GM18867 (cell line): ENCODE results near the gene CFC1.
"Not testable (repeated sequence)": the region's sequence is repeated elsewhere in the genome, so short reads cannot be mapped to it uniquely, and the experiment has no call there.

Source experiments
- ATAC-seq: cut with Tn5 transposase; IDR thresholded peaks from one replicate; pipeline ENCODE4 v1.9.1; 2021; ENCODE audit warnings: mild to moderate bottlenecking, moderate library complexity; ENCODE audit not compliant: unreplicated experiment

CFC1 gene

DNA sequence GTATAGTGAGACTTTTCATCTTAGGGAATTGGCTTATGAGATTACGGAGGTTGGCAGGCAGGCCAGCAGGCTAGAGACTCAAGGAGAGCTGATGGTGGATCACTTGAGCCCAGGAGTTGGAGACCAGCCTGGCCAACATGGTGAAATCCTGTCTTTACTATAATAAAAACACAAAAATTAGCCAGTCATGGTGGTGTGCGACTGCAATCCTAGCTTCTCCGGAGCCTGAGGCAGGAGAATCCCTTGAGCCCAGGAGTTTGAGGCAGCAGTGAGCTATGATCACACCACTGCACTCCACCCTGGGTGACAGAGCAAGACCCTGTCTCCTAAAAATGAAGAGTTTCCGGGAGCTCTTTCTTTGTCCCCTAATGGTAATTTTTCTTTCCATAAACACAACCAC is 14.6 kb downstream of the CFC1 start:
- not testable (repeated sequence) for ATAC-seq

DNA sequence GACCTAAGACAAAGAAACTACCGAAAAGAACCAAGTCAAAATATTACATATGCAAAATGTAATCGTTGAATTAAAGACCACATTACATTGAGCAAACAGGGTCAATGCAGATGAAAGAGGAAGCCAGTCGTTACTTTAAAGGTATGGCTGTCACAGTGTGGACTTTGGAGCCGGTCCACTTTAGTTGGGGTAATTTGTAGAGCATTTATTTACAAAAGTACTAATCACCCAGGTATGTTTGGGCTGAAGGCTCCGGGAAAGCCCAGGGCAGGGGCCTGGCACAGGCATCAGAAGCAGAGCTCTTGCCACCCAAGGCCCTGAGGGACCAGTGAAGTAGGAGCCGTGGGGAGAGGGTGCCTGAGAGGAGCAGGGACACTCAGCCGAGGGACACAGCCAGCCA is 15.8 kb downstream of the CFC1 start:
- not testable (repeated sequence) for ATAC-seq

DNA sequence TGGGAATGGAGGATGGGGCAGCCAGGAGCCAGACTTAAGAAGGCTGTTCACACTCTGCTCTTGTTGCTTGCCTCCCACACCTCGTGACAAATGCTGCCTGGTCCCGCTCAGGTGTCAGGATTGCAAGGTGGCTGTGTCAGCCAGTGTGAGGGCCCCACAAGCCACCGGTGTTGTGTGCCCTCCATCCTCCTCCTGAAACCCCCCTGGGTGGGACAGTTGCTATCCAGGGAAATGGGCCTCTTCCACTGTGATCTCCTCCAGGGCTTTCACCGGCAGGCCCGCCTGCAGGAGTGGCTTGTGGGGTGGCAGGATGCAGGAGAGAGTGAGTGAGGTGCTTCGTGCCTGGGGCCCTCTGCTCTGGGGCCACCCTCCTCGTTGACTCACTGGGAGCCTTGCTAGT is 16.4 kb downstream of the CFC1 start:
- not testable (repeated sequence) for ATAC-seq

DNA sequence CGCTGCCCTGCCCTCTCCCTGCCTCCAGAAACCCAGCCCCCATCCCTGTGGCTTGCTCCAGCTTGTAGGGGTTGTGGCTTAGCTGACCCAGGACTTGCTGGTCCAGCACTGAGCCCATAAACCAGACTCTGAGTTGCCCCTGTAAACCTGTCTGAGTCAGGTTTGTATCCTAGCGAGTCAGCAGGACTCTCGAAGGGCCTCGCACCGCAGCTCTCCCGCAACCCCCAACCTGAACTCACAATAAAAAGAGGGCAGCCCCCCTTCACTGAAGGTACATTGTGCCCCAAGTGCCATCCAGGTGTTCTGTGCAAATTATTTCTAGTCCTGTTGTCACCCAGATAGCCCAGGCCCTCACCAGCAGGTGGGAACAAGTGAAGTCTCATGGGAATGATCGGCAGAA is 17.9 kb downstream of the CFC1 start:
- not testable (repeated sequence) for ATAC-seq

DNA sequence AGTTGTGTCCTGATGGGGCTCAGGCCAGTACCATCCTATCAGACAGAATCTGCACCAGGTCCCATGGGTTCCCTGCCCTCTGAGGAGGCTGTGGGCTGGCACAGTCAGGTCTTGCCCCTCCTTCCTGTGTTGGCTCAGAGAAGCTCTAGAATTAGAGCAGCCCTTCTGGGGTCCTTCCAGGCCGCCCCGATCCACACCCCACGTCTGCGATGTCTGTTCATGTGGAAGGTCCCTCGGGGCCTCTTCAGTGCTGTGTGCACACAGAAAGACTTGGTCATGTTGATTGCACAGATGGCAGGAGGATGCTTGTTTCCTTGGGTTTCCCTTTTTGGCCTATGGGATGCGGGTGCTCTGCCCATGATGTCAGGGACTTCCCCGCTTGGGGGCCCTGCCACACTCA is 20.3 kb downstream of the CFC1 start:
- ATAC-seq: not testable (repeated sequence)

DNA sequence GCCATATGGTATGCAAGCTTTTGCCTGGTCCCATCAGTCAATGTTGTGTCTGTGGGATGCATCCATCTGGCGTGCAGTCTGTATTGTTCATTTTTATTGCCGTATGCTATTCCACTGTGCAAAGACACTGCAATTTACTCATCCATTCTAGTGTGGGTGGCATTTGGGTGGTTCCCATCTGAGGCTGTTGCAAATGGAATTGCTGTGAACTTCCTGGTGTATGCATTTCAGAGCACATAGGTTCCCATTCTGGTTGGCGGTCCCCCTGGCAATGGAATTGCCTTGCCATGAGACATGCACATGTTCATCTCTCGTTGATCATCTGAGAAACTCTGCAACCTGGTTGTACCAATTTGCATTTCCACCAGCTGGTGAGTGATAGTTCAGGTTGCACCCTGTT is 21.8 kb downstream of the CFC1 start:
- ATAC-seq: not testable (repeated sequence)

DNA sequence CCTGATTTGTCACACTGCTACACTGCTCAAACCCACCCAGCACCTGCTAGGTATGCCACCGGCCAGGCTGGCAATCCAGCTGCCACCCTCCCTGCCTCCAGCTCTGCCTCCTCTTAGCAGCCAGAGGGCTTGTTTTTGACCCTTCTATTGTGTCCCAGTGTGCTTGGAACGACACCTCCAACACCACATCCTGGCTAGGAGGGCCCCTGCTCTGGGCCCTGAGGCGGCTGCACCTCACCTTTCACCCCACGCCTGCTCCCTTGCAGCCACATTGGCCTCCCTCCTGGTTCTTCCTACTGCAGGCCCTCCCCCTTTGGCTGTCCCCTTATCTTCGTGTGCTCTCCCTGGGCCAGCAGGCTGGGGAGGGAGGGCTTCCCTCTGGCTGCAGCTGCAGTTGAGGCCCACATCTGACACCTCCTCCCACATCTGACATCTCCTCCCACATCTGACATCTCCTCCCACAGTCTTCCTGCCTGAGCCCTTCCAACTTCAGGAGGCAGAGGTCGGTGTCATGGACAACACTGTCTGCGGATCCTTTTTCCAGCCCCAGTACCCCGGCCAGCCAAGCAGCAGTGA is 23.1 kb downstream of the CFC1 start:
- ATAC-seq: not testable (repeated sequence)

DNA sequence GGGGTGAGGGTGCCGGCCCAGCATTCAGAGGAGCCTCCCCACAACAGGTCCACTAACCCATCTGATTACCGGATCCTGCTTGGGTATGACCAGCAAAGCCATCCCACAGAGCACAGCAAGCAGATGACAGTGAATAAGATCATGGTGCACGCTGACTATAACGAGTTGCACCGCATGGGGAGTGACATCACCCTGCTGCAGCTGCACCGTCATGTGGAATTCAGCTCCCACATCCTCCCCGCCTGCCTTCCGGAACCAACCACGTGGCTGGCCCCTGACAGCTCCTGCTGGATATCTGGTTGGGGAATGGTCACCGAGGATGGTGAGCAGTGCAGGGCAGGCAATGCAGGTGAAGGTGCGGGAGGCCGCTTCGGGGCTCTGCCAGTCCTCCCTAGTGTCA is 25.1 kb downstream of the CFC1 start:
- ATAC-seq: not testable (repeated sequence)

DNA sequence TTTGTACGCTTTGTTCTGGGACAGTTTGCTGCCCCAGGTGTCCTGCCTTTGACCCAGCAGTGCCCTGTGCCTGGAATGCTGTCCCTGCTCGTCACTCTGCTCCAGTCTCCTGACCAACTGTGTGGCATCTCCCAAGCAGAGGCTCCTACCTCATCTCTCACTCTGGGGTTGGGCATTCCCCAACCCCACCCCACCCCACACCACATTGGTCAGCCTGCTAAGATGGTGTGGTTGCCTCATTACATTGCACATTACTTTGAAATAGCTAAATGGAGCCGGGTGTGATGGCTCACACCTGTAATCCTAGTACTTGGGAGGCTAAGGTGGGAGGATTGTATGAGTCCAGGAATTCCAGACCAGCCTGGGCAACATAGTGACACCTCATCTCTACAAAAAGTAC is 27.4 kb downstream of the CFC1 start:
- ATAC-seq: not testable (repeated sequence)

DNA sequence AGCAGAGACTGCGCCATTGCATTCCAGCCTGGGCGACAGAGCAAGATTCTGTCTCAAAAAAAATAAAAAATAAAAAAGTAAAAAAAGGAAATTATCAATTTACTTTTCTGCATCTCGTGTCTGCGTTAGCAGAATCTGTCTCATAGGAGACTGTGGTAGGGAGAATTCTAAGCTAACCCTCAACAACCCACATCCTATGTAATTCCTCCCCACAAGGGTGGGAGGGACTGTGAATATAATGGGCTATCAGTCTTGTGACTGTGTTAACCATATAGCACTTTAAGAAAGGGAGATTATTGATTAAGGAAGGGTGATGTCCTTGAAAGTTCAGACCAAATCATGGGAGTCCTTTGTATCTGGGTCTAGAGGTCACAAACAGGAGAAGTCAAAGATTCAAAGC is 33.2 kb downstream of the CFC1 start:
- ATAC-seq: not testable (repeated sequence)

DNA sequence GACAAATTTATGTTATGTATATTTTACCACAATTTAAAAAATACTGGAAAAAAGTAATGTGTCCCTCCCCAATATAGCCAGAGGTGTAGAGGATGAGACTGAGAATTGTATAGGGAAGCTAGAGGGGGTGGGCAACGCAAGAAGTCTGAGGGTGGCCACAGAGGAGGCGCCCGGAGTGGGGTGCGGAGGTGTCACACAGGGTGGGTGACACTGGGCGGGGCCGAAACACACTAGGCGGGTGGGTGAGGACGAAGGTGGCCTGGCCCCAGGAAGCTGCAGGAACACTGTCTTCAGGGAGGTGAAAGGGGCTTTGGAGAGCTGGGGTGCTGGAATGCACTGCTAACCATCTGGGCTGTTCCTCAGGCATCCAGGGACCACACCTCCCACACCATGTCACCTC is 42.9 kb downstream of the CFC1 start:
- ATAC-seq: not testable (repeated sequence)

DNA sequence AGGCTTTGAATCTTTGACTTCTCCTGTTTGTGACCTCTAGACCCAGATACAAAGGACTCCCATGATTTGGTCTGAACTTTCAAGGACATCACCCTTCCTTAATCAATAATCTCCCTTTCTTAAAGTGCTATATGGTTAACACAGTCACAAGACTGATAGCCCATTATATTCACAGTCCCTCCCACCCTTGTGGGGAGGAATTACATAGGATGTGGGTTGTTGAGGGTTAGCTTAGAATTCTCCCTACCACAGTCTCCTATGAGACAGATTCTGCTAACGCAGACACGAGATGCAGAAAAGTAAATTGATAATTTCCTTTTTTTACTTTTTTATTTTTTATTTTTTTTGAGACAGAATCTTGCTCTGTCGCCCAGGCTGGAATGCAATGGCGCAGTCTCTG is 45.2 kb downstream of the CFC1 start:
- not testable (repeated sequence) for ATAC-seq

DNA sequence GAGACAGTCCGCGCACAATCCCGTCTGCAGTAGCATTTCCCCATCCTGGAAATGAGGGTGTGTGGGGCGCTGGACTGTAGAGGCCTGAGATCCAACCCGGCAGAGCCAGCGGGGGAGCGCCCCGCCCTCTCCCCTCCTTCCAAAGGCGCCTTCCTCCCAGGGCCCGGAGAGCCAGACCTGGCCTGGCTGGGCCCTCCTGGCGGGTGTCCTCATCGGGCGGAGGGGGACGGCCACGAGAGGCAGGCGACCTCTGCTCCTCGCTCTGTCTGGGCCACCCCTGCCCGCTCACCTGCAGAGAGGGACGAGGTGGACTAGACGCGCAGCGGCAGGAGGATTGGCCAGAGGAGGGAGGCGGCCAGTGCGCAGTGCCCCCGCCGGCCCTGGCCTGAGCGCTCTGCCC is 49.9 kb downstream of the CFC1 start:
- not testable (repeated sequence) for ATAC-seq

DNA sequence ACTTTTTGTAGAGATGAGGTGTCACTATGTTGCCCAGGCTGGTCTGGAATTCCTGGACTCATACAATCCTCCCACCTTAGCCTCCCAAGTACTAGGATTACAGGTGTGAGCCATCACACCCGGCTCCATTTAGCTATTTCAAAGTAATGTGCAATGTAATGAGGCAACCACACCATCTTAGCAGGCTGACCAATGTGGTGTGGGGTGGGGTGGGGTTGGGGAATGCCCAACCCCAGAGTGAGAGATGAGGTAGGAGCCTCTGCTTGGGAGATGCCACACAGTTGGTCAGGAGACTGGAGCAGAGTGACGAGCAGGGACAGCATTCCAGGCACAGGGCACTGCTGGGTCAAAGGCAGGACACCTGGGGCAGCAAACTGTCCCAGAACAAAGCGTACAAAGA is 51.0 kb downstream of the CFC1 start:
- ATAC-seq: not testable (repeated sequence)

DNA sequence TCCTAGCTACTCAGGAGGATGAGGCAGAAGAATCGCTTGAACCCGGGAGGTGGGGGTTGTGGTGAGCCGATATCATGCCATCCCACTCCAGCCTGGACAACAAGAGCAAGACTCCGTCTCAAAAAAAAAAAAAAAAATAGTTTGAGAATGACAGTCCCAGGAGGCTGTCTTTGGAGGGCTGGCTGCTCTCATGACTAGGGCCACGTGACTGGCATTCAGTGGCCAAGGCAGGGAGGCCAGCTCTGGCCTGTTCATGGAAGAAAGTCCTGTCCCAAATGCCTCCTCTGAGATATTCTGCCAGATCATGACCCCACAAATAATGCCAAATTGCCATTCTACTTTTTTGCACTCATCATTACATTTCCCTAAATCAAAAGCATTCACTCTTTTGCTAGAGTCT is 54.4 kb downstream of the CFC1 start:
- not testable (repeated sequence) for ATAC-seq

DNA sequence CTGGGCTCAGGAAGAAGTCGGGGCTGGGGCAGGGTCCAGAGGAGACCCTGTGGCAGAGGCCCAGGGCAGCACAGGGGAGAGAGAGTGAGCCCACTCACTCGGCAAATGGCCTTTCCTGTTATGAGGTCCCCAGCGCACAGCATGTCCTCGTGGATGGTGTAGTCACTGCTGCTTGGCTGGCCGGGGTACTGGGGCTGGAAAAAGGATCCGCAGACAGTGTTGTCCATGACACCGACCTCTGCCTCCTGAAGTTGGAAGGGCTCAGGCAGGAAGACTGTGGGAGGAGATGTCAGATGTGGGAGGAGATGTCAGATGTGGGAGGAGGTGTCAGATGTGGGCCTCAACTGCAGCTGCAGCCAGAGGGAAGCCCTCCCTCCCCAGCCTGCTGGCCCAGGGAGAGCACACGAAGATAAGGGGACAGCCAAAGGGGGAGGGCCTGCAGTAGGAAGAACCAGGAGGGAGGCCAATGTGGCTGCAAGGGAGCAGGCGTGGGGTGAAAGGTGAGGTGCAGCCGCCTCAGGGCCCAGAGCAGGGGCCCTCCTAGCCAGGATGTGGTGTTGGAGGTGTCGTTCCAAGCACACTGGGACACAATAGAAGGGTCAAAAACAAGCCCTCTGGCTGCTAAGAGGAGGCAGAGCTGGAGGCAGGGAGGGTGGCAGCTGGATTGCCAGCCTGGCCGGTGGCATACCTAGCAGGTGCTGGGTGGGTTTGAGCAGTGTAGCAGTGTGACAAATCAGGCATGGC is 55.4 kb downstream of the CFC1 start:
- ATAC-seq: not testable (repeated sequence)

DNA sequence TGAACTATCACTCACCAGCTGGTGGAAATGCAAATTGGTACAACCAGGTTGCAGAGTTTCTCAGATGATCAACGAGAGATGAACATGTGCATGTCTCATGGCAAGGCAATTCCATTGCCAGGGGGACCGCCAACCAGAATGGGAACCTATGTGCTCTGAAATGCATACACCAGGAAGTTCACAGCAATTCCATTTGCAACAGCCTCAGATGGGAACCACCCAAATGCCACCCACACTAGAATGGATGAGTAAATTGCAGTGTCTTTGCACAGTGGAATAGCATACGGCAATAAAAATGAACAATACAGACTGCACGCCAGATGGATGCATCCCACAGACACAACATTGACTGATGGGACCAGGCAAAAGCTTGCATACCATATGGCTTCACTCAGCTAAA is 56.6 kb downstream of the CFC1 start:
- not testable (repeated sequence) for ATAC-seq
